Activated naive CD8-positive, alpha-beta T cell treated with anti-CD3 and anti-CD28 coated beads for 36 hours (primary cell): ENCODE measurements around the gene UBALD1. TPM values are rescaled to one million over a fixed set of nuclear protein-coding genes. Genes with fewer than 3 reads are reported as not detected.

Source experiments
- DNase-seq: peaks from one replicate; pipeline ENCODE4 v3.0.0; 2021
- H3K27ac Mint-ChIP-seq: one replicate; pipeline ENCODE4 v1.8.0; 2022; ENCODE audit warnings: mild to moderate bottlenecking, moderate library complexity, mixed read lengths
- H3K27me3 Mint-ChIP-seq: one replicate; pipeline ENCODE4 v1.8.0; 2022; ENCODE audit warnings: mild to moderate bottlenecking, mixed read lengths
- H3K36me3 Mint-ChIP-seq: one replicate; pipeline ENCODE4 v1.8.0; 2021; ENCODE audit warnings: mild to moderate bottlenecking, mixed read lengths
- H3K4me1 Mint-ChIP-seq: one replicate; pipeline ENCODE4 v1.8.0; 2021; ENCODE audit warnings: mixed read lengths
- H3K4me3 Mint-ChIP-seq: one replicate; pipeline ENCODE4 v1.8.0; 2022; ENCODE audit warnings: mild to moderate bottlenecking, moderate library complexity, mixed read lengths
- H3K9me3 Mint-ChIP-seq: one replicate; pipeline ENCODE4 v1.8.0; 2022; ENCODE audit warnings: mixed read lengths
- total RNA-seq, 2 experiments: library from RNA; stranded (reverse); gene quantifications; one replicate each; pipeline ENCODE4 v1.2.3, GENCODE V29; 2021

The UBALD1 gene
- 10 to 100 TPM; 21.3 to 25.4 TPM for total RNA-seq

DNA sequence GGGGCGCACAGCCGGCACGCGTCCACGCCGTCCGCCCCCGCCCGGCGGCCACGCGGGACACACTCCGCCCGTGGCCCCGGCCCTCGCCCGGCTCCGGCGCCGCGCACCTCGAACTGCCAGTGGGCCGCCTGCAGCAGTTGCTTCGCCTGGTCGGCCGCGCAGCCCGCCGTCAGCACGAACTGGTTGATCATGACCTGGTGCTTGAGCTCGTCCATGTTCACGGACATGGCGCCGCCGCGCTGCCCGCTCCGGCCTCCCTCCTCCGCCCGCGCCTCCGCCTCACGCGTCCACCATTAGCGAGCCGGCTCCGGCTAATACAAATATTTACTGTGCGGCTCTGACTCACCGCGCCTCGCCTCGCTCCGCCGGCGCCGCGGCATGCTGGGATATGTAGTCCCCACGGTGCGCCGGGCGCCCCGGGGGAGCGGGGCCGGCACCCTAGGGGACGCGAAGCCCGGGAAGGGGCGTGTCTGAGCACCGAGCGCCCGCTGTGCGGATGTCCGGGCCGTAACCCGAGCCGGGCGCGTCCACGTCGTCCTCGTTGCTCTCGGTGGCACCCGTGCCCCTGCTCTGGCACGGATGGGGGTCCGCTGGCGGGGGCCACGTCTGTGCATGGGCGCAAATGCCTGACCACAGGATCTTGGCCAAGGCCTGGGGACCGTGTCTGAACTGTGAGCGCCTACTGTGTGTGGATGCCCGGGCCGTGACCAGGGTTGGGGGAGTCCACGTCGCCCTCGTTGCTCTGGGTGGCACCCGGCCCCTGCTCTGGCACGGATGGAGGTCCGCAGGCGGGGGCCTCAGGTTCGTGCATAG is at the start of gene UBALD1:
Gene UBALD1 (minus strand): TSS at position 318 of the 813 bp plus-strand sequence. CDS start 91 bp downstream, at position 227.
- H3K27ac Mint-ChIP-seq, result peak within 1 kb of the TSS; percentile 94

DNA sequence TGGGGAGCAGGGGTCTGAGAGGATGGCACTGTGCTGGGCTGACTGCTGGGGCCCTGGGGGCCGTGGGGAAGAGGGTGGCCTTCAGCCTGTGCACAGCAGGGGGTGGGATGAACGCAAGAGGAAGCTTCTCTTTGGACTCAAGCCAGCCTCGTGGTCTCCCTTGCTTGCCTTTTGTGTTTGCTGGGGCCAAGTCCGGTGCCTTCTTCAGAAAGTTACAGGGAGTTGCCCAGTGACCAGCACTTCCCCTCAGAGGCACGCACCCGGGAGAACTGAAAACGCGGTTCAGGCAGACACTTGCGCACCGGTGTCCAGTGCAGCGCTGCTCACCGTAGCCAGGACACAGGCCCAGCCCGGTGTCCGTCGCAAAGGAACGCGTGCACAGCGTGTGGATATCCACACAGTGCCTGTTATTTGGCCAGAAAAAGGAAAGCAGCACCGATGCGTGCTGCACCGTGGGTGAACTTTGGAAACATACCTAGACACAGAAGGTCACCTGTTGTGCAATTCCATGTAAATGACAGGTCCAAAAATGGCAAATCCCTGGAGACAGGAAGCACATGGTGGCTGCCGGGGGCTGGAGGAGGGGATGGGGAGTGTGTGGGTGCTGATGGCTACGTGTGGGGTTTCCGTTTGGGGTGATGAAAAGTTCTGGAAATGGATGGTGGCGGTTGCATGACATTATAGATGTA is 49.2 kb upstream of the UBALD1 start:
- Mint-ChIP-seq H3K36me3 (peaks cover 27% of the 10 kb centered on the region), H3K9me3 (no peaks in the 10 kb centered on the region), H3K4me1 (peaks cover 52% of the 10 kb centered on the region), H3K27me3 (no peaks in the 10 kb centered on the region), H3K4me3 (peak overlapping the region; percentile 67), H3K27ac (peak overlapping the region; percentile 88)
- DNase-seq, result no peak

More for the DNA sequence above, at the start of gene UBALD1:
- H3K9me3 Mint-ChIP-seq, result no peaks in the 10 kb centered on the region
- no peaks in the 10 kb centered on the region for H3K36me3 Mint-ChIP-seq
- peaks cover 28% of the 10 kb centered on the region for H3K4me1 Mint-ChIP-seq
- DNase-seq, result peak; percentile 91
- peak within 1 kb of the TSS; percentile 86 for H3K4me3 Mint-ChIP-seq
- no peaks in the 10 kb centered on the region for H3K27me3 Mint-ChIP-seq

GRCh38 chr16:4663465-4663776 is 48.7 kb upstream of the UBALD1 start:
- H3K4me3 Mint-ChIP-seq, result peak overlapping the region; percentile 52
- H3K4me1 Mint-ChIP-seq, result peaks cover 57% of the 10 kb centered on the region
- H3K36me3 Mint-ChIP-seq, result peaks cover 29% of the 10 kb centered on the region

DNA sequence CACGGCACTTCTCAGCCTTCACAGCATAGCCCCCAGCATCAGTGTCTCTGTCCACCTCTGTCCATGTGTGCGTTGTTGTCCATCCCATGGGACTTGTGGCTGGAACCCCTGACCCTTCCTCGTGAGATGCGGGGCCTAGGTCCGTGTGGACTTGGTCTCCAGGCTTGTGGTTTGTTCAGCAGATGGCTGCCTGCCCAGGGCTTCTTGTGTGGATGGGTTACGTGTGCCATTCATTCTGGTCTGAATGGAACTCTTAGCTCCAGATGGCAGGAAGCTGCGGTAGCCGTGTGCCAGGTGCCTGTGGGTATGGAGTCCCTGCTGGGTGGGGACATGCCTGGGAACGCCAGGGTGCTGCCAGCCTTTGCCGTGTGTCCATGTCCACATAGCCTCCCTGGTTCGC is 47.0 kb upstream of the UBALD1 start:
- no peak overlapping the region for H3K4me3 Mint-ChIP-seq
- no peak overlapping the region for H3K27ac Mint-ChIP-seq
- no peaks in the 10 kb centered on the region for H3K27me3 Mint-ChIP-seq
- H3K9me3 Mint-ChIP-seq, result no peaks in the 10 kb centered on the region
- DNase-seq, result no peak
- peaks cover 26% of the 10 kb centered on the region for H3K36me3 Mint-ChIP-seq
- peaks cover 57% of the 10 kb centered on the region for H3K4me1 Mint-ChIP-seq

More at GRCh38 chr16:4663465-4663776, 48.7 kb upstream of the UBALD1 start:
- Mint-ChIP-seq H3K27me3 (no peaks in the 10 kb centered on the region), H3K27ac (peak overlapping the region; percentile 88), H3K9me3 (no peaks in the 10 kb centered on the region)
- no peak for DNase-seq

DNA sequence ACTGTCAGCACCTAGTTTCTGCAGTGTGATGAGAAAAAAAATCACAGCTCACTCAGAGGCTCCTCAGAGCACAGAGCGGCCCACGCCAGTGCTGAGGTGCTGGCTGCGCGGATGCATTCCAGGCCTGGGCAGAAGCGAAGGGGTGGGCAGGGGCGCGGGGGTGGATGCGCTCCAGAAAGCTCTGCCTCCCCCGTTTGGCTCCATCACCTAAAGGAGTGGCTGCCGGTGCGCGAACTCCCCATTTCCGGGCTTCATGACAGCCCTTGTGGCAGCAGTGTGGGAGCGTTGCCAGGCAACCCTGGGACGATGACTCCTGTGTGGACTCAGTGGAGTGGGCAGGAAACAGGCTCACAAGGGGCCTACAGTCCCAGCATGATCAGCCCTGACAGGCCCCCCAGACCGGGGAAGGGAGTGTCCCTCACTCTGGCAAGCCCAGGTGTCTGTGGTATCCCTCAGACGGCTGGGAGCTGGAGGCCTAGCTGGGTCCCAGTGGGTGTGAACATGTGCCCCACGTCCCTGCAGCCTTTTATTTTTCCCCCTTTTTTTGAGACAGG is 45.8 kb upstream of the UBALD1 start:
- Mint-ChIP-seq H3K27ac (peak overlapping the region; percentile 86), H3K36me3 (peaks cover 22% of the 10 kb centered on the region), H3K9me3 (no peaks in the 10 kb centered on the region), H3K27me3 (no peaks in the 10 kb centered on the region), H3K4me3 (peak overlapping the region; percentile 34), H3K4me1 (peaks cover 55% of the 10 kb centered on the region)
- DNase-seq, result peak; percentile 87

GRCh38 chr16:4659363-4660353 is 45.0 kb upstream of the UBALD1 start:
- Mint-ChIP-seq H3K9me3 (no peaks in the 10 kb centered on the region), H3K4me3 (no peak overlapping the region), H3K27me3 (no peaks in the 10 kb centered on the region), H3K4me1 (peaks cover 53% of the 10 kb centered on the region), H3K36me3 (peaks cover 21% of the 10 kb centered on the region), H3K27ac (peak overlapping the region; percentile 86)
- no peak for DNase-seq

- H3K9me3 Mint-ChIP-seq, result no peaks in the 10 kb centered on the region
- peaks cover 32% of the 10 kb centered on the region for H3K4me1 Mint-ChIP-seq
- H3K4me3 Mint-ChIP-seq, result no peak overlapping the region
- H3K27me3 Mint-ChIP-seq, result no peaks in the 10 kb centered on the region
- DNase-seq, result no peak
- no peak overlapping the region for H3K27ac Mint-ChIP-seq
- peaks cover 9% of the 10 kb centered on the region for H3K36me3 Mint-ChIP-seq
Measured at GRCh38 chr16:4656695-4657686, 42.3 kb upstream of the UBALD1 start.

DNA sequence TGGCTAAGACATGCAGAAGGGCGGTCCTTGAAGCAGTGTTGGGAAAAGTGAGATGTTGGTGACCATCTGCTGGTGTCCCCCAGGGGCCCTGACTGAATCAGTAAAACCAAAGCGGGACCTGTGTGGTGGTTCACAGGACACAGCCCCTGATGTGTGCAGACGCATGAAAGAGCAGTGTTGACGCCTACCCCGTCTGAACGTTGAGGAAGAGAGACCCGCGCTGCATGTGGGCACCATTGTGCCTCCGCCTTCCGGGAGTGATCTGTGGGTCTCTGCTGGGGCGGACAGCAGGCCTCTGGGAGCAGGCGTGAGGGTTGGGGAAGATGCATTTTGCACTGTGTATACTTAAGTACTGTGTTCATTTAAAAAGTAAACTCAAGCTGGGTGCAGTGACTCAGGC is 41.5 kb upstream of the UBALD1 start:
- H3K4me3 Mint-ChIP-seq, result no peak overlapping the region
- H3K27ac Mint-ChIP-seq, result no peak overlapping the region
- DNase-seq, result no peak
- no peaks in the 10 kb centered on the region for H3K27me3 Mint-ChIP-seq
- H3K9me3 Mint-ChIP-seq, result no peaks in the 10 kb centered on the region
- peaks cover 11% of the 10 kb centered on the region for H3K36me3 Mint-ChIP-seq
- peaks cover 26% of the 10 kb centered on the region for H3K4me1 Mint-ChIP-seq

DNA sequence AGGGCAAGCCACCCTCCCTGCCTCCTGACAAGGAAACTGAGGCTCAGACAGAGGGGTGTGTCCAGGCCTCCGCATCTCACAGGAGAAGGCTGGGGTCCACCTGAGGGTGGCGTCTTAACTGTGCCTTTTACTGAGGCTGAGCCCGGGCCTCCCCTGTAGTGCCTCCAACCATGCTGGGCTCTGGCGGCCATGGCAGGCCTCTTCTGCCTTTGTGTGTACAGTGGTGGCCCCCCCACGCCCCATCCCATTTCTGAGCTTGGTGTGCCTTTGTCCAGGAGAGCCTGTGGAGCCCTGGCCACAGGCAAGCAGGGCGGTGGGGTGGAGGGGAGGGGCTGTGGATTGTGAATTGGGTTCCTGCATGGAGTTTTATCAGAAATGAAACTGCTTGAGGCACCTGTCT is 41.1 kb upstream of the UBALD1 start:
- DNase-seq, result no peak
- Mint-ChIP-seq H3K27me3 (no peaks in the 10 kb centered on the region), H3K4me3 (no peak overlapping the region), H3K36me3 (peaks cover 12% of the 10 kb centered on the region), H3K4me1 (peaks cover 22% of the 10 kb centered on the region), H3K9me3 (no peaks in the 10 kb centered on the region), H3K27ac (no peak overlapping the region)

- peaks cover 18% of the 10 kb centered on the region for H3K4me1 Mint-ChIP-seq
- DNase-seq, result no peak
- H3K4me3 Mint-ChIP-seq, result no peak overlapping the region
- no peaks in the 10 kb centered on the region for H3K27me3 Mint-ChIP-seq
- H3K9me3 Mint-ChIP-seq, result no peaks in the 10 kb centered on the region
- no peak overlapping the region for H3K27ac Mint-ChIP-seq
- H3K36me3 Mint-ChIP-seq, result peaks cover 19% of the 10 kb centered on the region
Measured at GRCh38 chr16:4654964-4655590, 40.4 kb upstream of the UBALD1 start.

DNA sequence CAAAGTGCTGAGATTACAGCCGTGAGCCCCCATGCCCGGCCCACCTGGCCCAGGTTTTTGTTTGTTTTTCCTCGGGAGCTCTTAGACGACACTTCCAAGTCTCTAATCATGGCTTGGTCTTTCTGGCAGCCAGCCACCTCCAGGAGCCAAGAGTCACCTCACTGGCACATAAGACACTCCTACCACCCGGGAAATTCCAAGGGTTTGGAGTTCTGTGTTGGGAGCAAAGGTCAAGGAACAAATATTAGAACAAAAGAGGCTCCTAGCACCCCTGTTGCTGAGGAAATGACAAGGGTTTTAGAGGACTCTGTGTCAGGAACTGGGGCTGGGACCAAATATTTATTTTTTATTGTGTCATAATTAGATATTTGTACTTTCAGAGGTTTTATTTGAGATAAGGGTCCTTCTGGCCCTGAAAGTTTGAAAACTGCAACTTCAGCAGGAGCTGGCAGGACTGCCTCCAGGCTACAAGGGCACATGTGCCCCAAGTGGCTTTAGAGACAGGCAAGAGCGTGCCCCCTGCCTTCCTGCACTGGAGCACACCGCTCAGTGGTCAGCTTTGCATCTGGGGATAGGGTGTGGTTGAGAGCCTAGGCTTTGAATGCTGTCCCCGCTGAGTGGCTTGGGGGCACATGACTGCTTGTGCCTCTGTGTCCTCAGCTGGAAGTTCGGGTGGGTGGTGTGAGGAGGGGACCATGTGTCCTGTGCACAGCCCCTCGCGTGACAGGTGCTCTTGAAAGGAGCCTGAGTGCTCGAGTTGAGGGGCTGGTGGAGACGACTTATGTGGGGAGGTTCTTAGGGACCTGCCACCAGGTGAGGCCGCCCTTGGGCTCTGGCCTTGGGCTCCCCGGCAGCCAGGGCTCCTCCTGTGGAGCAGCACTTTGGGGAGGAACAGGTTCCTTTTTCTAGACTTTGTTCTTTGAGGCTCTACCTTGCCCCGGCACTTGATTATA is 39.6 kb upstream of the UBALD1 start:
- no peak for DNase-seq
- Mint-ChIP-seq H3K9me3 (no peaks in the 10 kb centered on the region), H3K27ac (no peak overlapping the region), H3K4me3 (no peak overlapping the region), H3K27me3 (no peaks in the 10 kb centered on the region), H3K36me3 (peaks cover 14% of the 10 kb centered on the region), H3K4me1 (peaks cover 15% of the 10 kb centered on the region)

- Mint-ChIP-seq H3K4me1 (peaks cover 12% of the 10 kb centered on the region), H3K27ac (no peak overlapping the region), H3K36me3 (peaks cover 18% of the 10 kb centered on the region), H3K9me3 (no peaks in the 10 kb centered on the region), H3K4me3 (no peak overlapping the region), H3K27me3 (no peaks in the 10 kb centered on the region)
- DNase-seq, result no peak
Measured at GRCh38 chr16:4652561-4652960, 37.9 kb upstream of the UBALD1 start.
